PC-9 (cell line): Measurements from ENCODE around the gene PCSK1N.

Experiments used
- CTCF ChIP-seq: fragments of 200-600 bp; sonication (generic); conservative IDR thresholded peaks from 2 replicates; pipeline ENCODE4 v1.6.1; 2017; ENCODE audit warnings: mixed run types, antibody characterized with exemption, mild to moderate bottlenecking, moderate library complexity
- EZH2 ChIP-seq: fragments of 200-600 bp; sonication (generic); IDR thresholded peaks from 2 replicates; pipeline ENCODE4 v1.8.0; 2017; ENCODE audit warnings: antibody characterized with exemption, low read depth

GRCh38 chrX:48791063-48791820 is 44.2 kb downstream of the PCSK1N start:
- TF ChIP-seq CTCF (no peak), EZH2 (no peak)
